ENCODE results near the gene PCNX2.

Gene PCNX2

GRCh38 chr1:233257786-233258185, 37.7 kb downstream of the PCNX2 start:
- DNase-seq (ENCODE audit: low read depth in 3 of 3): no peak

- no peak for DNase-seq (ENCODE audit: low read depth in 3 of 3)
These were observed 38.7 kb downstream of the PCNX2 start for GRCh38 chr1:233256789-233257188.

- no peak for DNase-seq (ENCODE audit: low read depth in 3 of 3)
These were observed 39.3 kb downstream of the PCNX2 start for GRCh38 chr1:233256191-233256590.

GRCh38 chr1:233255145-233255544, 40.4 kb downstream of the PCNX2 start:
- DNase-seq (ENCODE audit: low read depth in 3 of 3): no peak

- no peak for DNase-seq (ENCODE audit: low read depth in 3 of 3)
These were observed 41.6 kb downstream of the PCNX2 start for GRCh38 chr1:233253832-233254331.

GRCh38 chr1:233253231-233253831, 42.2 kb downstream of the PCNX2 start:
- no peak for DNase-seq (ENCODE audit: low read depth in 3 of 3)

GRCh38 chr1:233252441-233252840, 43.1 kb downstream of the PCNX2 start:
- DNase-seq (ENCODE audit: low read depth in 3 of 3): no peak

GRCh38 chr1:233251201-233251720, 44.3 kb downstream of the PCNX2 start:
- DNase-seq (ENCODE audit: low read depth in 3 of 3): no peak

- no peak for DNase-seq (ENCODE audit: low read depth in 3 of 3)
These were observed 47.5 kb downstream of the PCNX2 start for GRCh38 chr1:233248014-233248413.

- DNase-seq (ENCODE audit: low read depth in 3 of 3): no peak
These were observed 48.6 kb downstream of the PCNX2 start for GRCh38 chr1:233246965-233247364.

- DNase-seq (ENCODE audit: low read depth in 3 of 3): no peak
These were observed 50.2 kb downstream of the PCNX2 start for GRCh38 chr1:233245191-233245765.

- DNase-seq (ENCODE audit: low read depth in 3 of 3): no peak
These were observed 51.3 kb downstream of the PCNX2 start for GRCh38 chr1:233244183-233244582.

- DNase-seq (ENCODE audit: low read depth in 3 of 3): no peak
These were observed 52.6 kb downstream of the PCNX2 start for GRCh38 chr1:233242827-233243483.

GRCh38 chr1:233241759-233242158, 53.8 kb downstream of the PCNX2 start:
- no peak for DNase-seq (ENCODE audit: low read depth in 3 of 3)

- DNase-seq (ENCODE audit: low read depth in 3 of 3): no peak
These were observed 54.5 kb downstream of the PCNX2 start for GRCh38 chr1:233240829-233241682.

- DNase-seq (ENCODE audit: low read depth in 3 of 3): no peak
These were observed 55.2 kb downstream of the PCNX2 start for GRCh38 chr1:233240371-233240770.

- DNase-seq (ENCODE audit: low read depth in 3 of 3): no peak
These were observed 56.6 kb downstream of the PCNX2 start for GRCh38 chr1:233238884-233239431.

- no peak for DNase-seq (ENCODE audit: low read depth in 3 of 3)
These were observed 57.9 kb downstream of the PCNX2 start for GRCh38 chr1:233237647-233238046.

GRCh38 chr1:233233508-233234040, 62.0 kb downstream of the PCNX2 start:
- DNase-seq (ENCODE audit: low read depth in 3 of 3): no peak

- DNase-seq (ENCODE audit: low read depth in 3 of 3): no peak
These were observed 65.5 kb downstream of the PCNX2 start for GRCh38 chr1:233230011-233230410.

GRCh38 chr1:233229288-233229687, 66.2 kb downstream of the PCNX2 start:
- DNase-seq (ENCODE audit: low read depth in 3 of 3): no peak

Data from stimulated activated CD4-positive, alpha-beta T cell treated with anti-CD3 and anti-CD28 coated beads, TNF-alpha, amount 100 ng/mL, for 48 hours (primary cell).